Astrocyte (in vitro differentiated cells and primary cell): ENCODE results near the gene TNIK. TPM values are rescaled to one million over a fixed set of nuclear protein-coding genes. Genes with fewer than 3 reads are reported as not detected.

ENCODE experiments used
- DNase-seq: peaks from one replicate; pipeline ENCODE4 v3.0.0-alpha.2; 2010; ENCODE audit warnings: low read depth
- FAIRE-seq: peaks from 2 replicates; lab custom pipeline; 2011; peaks lifted over from hg19 to GRCh38; lab: Jason Lieb, UNC
- H2AFZ ChIP-seq: 2 replicates; pipeline ENCODE4 v1.6.0; 2012; ENCODE audit warnings: low read depth, low read length, inconsistent platforms
- H3K27ac ChIP-seq: 2 replicates; pipeline ENCODE4 v1.5.1; 2011; ENCODE audit warnings: low read depth, low read length, inconsistent platforms
- H3K27me3 ChIP-seq: 2 replicates; pipeline ENCODE4 v1.6.0; 2011; ENCODE audit warnings: low read length, inconsistent platforms; ENCODE audit not compliant: insufficient read depth
- H3K36me3 ChIP-seq: 2 replicates; pipeline ENCODE4 v1.5.1; 2011; ENCODE audit warnings: low read length, inconsistent platforms; ENCODE audit not compliant: insufficient read depth
- H3K4me1 ChIP-seq: 2 replicates; pipeline ENCODE4 v1.5.1; 2011; ENCODE audit warnings: low read length, inconsistent platforms; ENCODE audit not compliant: insufficient read depth
- H3K4me2 ChIP-seq: 2 replicates; pipeline ENCODE4 v1.6.0; 2012; ENCODE audit warnings: low read length, inconsistent platforms
- H3K4me3 ChIP-seq: 2 replicates; pipeline ENCODE4 v1.5.1; 2011; ENCODE audit warnings: low read depth, mild to moderate bottlenecking, low read length, inconsistent platforms; ENCODE audit not compliant: insufficient read depth
- H3K79me2 ChIP-seq: 2 replicates; pipeline ENCODE4 v1.6.0; 2012; ENCODE audit warnings: mild to moderate bottlenecking, low read length, inconsistent platforms; ENCODE audit not compliant: insufficient read depth
- H3K9ac ChIP-seq: 2 replicates; pipeline ENCODE4 v1.6.0; 2012; ENCODE audit warnings: mild to moderate bottlenecking, low read length, inconsistent platforms
- H3K9me3 ChIP-seq: 2 replicates; pipeline ENCODE4 v1.5.1; 2012; ENCODE audit warnings: low read depth, mild to moderate bottlenecking, low read length, inconsistent platforms; ENCODE audit not compliant: insufficient read depth
- H4K20me1 ChIP-seq: 2 replicates; pipeline ENCODE4 v1.6.0; 2012; ENCODE audit warnings: low read length, inconsistent platforms; ENCODE audit not compliant: insufficient read depth
- H3K27ac Mint-ChIP-seq: one replicate; pipeline ENCODE4 v1.8.0; 2021; ENCODE audit warnings: mild to moderate bottlenecking, mixed read lengths; ENCODE audit not compliant: unreplicated experiment
- H3K27me3 Mint-ChIP-seq: one replicate; pipeline ENCODE4 v1.8.0; 2021; ENCODE audit warnings: low read depth, mixed read lengths; ENCODE audit not compliant: unreplicated experiment
- H3K36me3 Mint-ChIP-seq: one replicate; pipeline ENCODE4 v1.8.0; 2021; ENCODE audit warnings: low read depth, mixed read lengths; ENCODE audit not compliant: unreplicated experiment
- H3K4me1 Mint-ChIP-seq: one replicate; pipeline ENCODE4 v1.8.0; 2021; ENCODE audit warnings: low read depth, mixed read lengths; ENCODE audit not compliant: unreplicated experiment
- H3K4me3 Mint-ChIP-seq: one replicate; pipeline ENCODE4 v1.8.0; 2021; ENCODE audit warnings: mild to moderate bottlenecking, moderate library complexity, mixed read lengths; ENCODE audit not compliant: unreplicated experiment
- H3K9me3 Mint-ChIP-seq: one replicate; pipeline ENCODE4 v1.8.0; 2021; ENCODE audit warnings: mild to moderate bottlenecking, mixed read lengths; ENCODE audit not compliant: unreplicated experiment
- EZH2 ChIP-seq: IDR thresholded peaks from 2 replicates; pipeline ENCODE4 v1.6.1; 2012; ENCODE audit warnings: mild to moderate bottlenecking, low read length, inconsistent platforms; ENCODE audit not compliant: insufficient read depth
- total RNA-seq: library from RNA; stranded (reverse); gene quantifications from 2 replicates; pipeline ENCODE4 v1.2.1, GENCODE V29; 2021
- TF ChIP-seq, protein P1 (sequence below): IDR thresholded peaks from 2 replicates; pipeline ENCODE4 v1.5.1; 2011; ENCODE audit warnings: low read depth, mild to moderate bottlenecking, inconsistent platforms, low read length, moderate library complexity; ENCODE audit not compliant: insufficient read depth

Gene TNIK
- total RNA-seq, 1 donor from 2014 or later = 70.0 TPM

DNA sequence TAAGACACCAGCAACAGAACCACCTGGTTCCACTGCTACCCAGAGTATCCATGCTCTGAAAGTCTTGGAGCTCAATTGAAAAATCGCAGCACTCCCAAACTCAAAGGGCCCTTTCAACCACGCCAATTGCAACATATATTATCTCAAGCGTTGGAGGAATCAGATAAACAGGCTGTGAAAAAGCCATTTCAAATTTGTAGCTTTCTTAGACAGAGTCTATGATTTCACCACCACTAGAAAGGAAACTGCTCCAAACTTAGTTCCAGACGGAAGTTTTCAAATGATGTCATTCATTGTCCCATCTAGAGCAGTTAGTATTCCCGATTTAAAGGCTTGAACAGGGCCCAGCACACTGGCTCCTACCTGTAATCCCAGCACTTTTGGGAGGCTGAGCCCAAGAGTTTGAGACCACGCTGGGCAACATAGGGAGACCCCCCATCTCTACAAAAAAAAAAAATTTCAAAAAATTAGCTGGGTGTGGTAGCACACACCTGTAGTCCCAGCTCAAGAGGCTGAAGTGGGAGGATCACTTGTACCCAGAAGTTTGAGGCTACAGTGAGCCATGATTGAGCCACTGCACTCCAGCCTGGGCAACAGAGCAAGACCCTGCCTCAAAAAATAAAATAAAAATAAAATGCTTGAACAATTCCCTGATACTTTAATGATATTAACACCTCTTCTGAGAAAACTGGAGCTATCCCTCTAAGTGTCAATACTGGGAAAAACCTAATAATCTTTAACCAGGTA, 16.8 kb downstream of the TNIK start:
- Histone ChIP-seq H3K4me2 (no peak overlapping the region), H3K27ac (no peak overlapping the region), H3K4me1 (peaks cover 4% of the 10 kb centered on the region), H3K79me2 (peaks cover 18% of the 10 kb centered on the region), H2AFZ (no peak overlapping the region), H3K4me3 (no peak overlapping the region), H3K27me3 (no peaks in the 10 kb centered on the region), H3K36me3 (no peaks in the 10 kb centered on the region), H3K9me3 (no peaks in the 10 kb centered on the region), H3K9ac (no peak overlapping the region), H4K20me1 (peaks cover 34% of the 10 kb centered on the region)
- Mint-ChIP-seq H3K9me3 (no peaks in the 10 kb centered on the region), H3K4me1 (peaks cover 35% of the 10 kb centered on the region), H3K36me3 (peaks cover 5% of the 10 kb centered on the region), H3K27me3 (no peaks in the 10 kb centered on the region), H3K4me3 (peak overlapping the region; percentile 20), H3K27ac (peak overlapping the region; percentile 67)
- no peak for DNase-seq
- no peak for TF ChIP-seq EZH2
- TF ChIP-seq, protein P1, sequence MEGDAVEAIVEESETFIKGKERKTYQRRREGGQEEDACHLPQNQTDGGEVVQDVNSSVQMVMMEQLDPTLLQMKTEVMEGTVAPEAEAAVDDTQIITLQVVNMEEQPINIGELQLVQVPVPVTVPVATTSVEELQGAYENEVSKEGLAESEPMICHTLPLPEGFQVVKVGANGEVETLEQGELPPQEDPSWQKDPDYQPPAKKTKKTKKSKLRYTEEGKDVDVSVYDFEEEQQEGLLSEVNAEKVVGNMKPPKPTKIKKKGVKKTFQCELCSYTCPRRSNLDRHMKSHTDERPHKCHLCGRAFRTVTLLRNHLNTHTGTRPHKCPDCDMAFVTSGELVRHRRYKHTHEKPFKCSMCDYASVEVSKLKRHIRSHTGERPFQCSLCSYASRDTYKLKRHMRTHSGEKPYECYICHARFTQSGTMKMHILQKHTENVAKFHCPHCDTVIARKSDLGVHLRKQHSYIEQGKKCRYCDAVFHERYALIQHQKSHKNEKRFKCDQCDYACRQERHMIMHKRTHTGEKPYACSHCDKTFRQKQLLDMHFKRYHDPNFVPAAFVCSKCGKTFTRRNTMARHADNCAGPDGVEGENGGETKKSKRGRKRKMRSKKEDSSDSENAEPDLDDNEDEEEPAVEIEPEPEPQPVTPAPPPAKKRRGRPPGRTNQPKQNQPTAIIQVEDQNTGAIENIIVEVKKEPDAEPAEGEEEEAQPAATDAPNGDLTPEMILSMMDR = no peak
- no peak for FAIRE-seq

GRCh38 chr3:171442184-171442583, 18.0 kb downstream of the TNIK start:
- H3K36me3 Mint-ChIP-seq = peaks cover 7% of the 10 kb centered on the region
- H4K20me1 ChIP-seq = peaks cover 44% of the 10 kb centered on the region
- peaks cover 17% of the 10 kb centered on the region for H3K79me2 ChIP-seq
- H3K27ac ChIP-seq = no peak overlapping the region
- no peaks in the 10 kb centered on the region for H3K27me3 ChIP-seq
- peaks cover 2% of the 10 kb centered on the region for H3K4me1 ChIP-seq
- no peak overlapping the region for H3K27ac Mint-ChIP-seq
- no peak overlapping the region for H3K4me3 Mint-ChIP-seq
- H3K9ac ChIP-seq = no peak overlapping the region
- no peaks in the 10 kb centered on the region for H3K27me3 Mint-ChIP-seq
- no peak overlapping the region for H3K4me2 ChIP-seq
- H3K9me3 Mint-ChIP-seq = no peaks in the 10 kb centered on the region
- no peak for FAIRE-seq
- H3K4me3 ChIP-seq = no peak overlapping the region
- H3K36me3 ChIP-seq = no peaks in the 10 kb centered on the region
- no peaks in the 10 kb centered on the region for H3K9me3 ChIP-seq
- H2AFZ ChIP-seq = no peak overlapping the region
- TF ChIP-seq, protein P1 = no peak
- no peak for TF ChIP-seq EZH2
- DNase-seq = no peak
- H3K4me1 Mint-ChIP-seq = peaks cover 35% of the 10 kb centered on the region

DNA sequence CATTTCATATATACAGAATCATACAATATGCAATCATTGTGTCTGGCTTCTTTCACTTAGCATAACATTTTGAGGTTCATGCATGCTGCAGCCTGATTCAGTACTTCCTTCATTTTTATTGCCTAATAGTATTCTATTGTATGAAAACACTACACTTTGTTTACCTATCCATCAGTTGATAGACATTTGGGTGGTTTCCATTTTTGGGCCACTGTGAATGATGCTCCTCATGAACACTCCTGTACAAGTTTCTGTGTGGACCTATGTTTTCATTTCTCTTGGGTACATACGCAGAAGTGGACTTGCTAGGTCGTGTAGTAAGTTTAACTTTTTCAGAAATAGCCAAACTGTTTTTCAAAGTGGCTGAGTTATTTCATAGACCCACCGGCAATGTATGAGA, 18.8 kb downstream of the TNIK start:
- H3K27me3 ChIP-seq = no peaks in the 10 kb centered on the region
- H4K20me1 ChIP-seq = peaks cover 52% of the 10 kb centered on the region
- peaks cover 37% of the 10 kb centered on the region for H3K4me1 Mint-ChIP-seq
- no peaks in the 10 kb centered on the region for H3K9me3 ChIP-seq
- TF ChIP-seq, protein P1 = no peak
- no peak for TF ChIP-seq EZH2
- H3K79me2 ChIP-seq = peaks cover 15% of the 10 kb centered on the region
- no peak for FAIRE-seq
- H3K9me3 Mint-ChIP-seq = no peaks in the 10 kb centered on the region
- H3K27ac ChIP-seq = no peak overlapping the region
- no peak overlapping the region for H3K9ac ChIP-seq
- H3K4me3 ChIP-seq = no peak overlapping the region
- H3K27me3 Mint-ChIP-seq = no peaks in the 10 kb centered on the region
- no peaks in the 10 kb centered on the region for H3K36me3 ChIP-seq
- H3K4me3 Mint-ChIP-seq = no peak overlapping the region
- DNase-seq = no peak
- no peaks in the 10 kb centered on the region for H3K4me1 ChIP-seq
- no peak overlapping the region for H3K4me2 ChIP-seq
- H2AFZ ChIP-seq = no peak overlapping the region
- peaks cover 7% of the 10 kb centered on the region for H3K36me3 Mint-ChIP-seq
- no peak overlapping the region for H3K27ac Mint-ChIP-seq
